NT2/D1 (cell line): ENCODE data around the gene DENND5B.

Source experiments
- SUZ12 ChIP-seq: IDR thresholded peaks from 2 replicates; pipeline ENCODE4 v1.6.1; 2011; ENCODE audit not compliant: insufficient read length, insufficient read depth; ENCODE audit errors: extremely low read depth
- YY1 ChIP-seq: IDR thresholded peaks from 2 replicates; pipeline ENCODE4 v1.6.1; 2011; ENCODE audit not compliant: insufficient read length, insufficient read depth

GRCh38 chr12:31444736-31445135 is 146.2 kb downstream of the DENND5B start:
- TF ChIP-seq YY1 (no peak), SUZ12 (no peak)
